ENCODE results near the gene DPP10.
"Not testable (repeated sequence)": the region's sequence is repeated elsewhere in the genome, so short reads cannot be mapped to it uniquely, and the experiment has no call there.

The DPP10 gene

GRCh38 chr2:114442510-114442909 is at the start of gene DPP10:
Gene DPP10, plus strand, starts transcription at chr2:114442641.
- peak; percentile 84 for DNase-seq

GRCh38 chr2:114400890-114401289 is 41.6 kb upstream of the DPP10 start:
- no peak for DNase-seq

- DNase-seq = peak; percentile 8
These were observed 37.0 kb upstream of the DPP10 start for GRCh38 chr2:114405247-114406116.

GRCh38 chr2:114406347-114406746 is 36.1 kb upstream of the DPP10 start:
- no peak for DNase-seq

GRCh38 chr2:114407353-114407752 is 35.1 kb upstream of the DPP10 start:
- not testable (repeated sequence) for DNase-seq

GRCh38 chr2:114421781-114422180 is 20.7 kb upstream of the DPP10 start:
- no peak for DNase-seq

GRCh38 chr2:114424699-114425098 is 17.7 kb upstream of the DPP10 start:
- no peak for DNase-seq

GRCh38 chr2:114426756-114427155 is 15.7 kb upstream of the DPP10 start:
- DNase-seq = no peak

- no peak for DNase-seq
These were observed 6.1 kb upstream of the DPP10 start for GRCh38 chr2:114436329-114436728.

GRCh38 chr2:114446571-114446970 is 4.1 kb downstream of the DPP10 start:
- no peak for DNase-seq

GRCh38 chr2:114450639-114451038 is 8.2 kb downstream of the DPP10 start:
- no peak for DNase-seq

GRCh38 chr2:114456566-114456965 is 14.1 kb downstream of the DPP10 start:
- no peak for DNase-seq

- DNase-seq = no peak
These were observed 15.5 kb downstream of the DPP10 start for GRCh38 chr2:114457956-114458355.

- DNase-seq = no peak
These were observed 18.7 kb downstream of the DPP10 start for GRCh38 chr2:114461116-114461515.

GRCh38 chr2:114464961-114465706 is 22.7 kb downstream of the DPP10 start:
- no peak for DNase-seq

- DNase-seq = no peak
These were observed 25.9 kb downstream of the DPP10 start for GRCh38 chr2:114468343-114468742.

GRCh38 chr2:114472246-114472645 is 29.8 kb downstream of the DPP10 start:
- no peak for DNase-seq

GRCh38 chr2:114472726-114473125 is 30.3 kb downstream of the DPP10 start:
- no peak for DNase-seq

- DNase-seq = no peak
These were observed 46.5 kb downstream of the DPP10 start for GRCh38 chr2:114488841-114489530.

- DNase-seq = no peak
These were observed 52.6 kb downstream of the DPP10 start for GRCh38 chr2:114495046-114495445.

- no peak for DNase-seq
These were observed 54.5 kb downstream of the DPP10 start for GRCh38 chr2:114496959-114497358.

GRCh38 chr2:114499101-114499500 is 56.7 kb downstream of the DPP10 start:
- DNase-seq = no peak

- no peak for DNase-seq
These were observed 65.3 kb downstream of the DPP10 start for GRCh38 chr2:114507744-114508143.

GRCh38 chr2:114515882-114516281 is 73.4 kb downstream of the DPP10 start:
- DNase-seq = no peak
